Measurements from ENCODE around the gene SLC45A3. TPM values are rescaled to one million over a fixed set of nuclear protein-coding genes. Genes with fewer than 3 reads are reported as not detected.

The SLC45A3 gene
- total and polyA plus RNA-seq, 2 of the 8 experiments (the other 6 are each of a cell fraction or from before 2014, with no cell fraction given) = 13.0 to 14.3 TPM

DNA sequence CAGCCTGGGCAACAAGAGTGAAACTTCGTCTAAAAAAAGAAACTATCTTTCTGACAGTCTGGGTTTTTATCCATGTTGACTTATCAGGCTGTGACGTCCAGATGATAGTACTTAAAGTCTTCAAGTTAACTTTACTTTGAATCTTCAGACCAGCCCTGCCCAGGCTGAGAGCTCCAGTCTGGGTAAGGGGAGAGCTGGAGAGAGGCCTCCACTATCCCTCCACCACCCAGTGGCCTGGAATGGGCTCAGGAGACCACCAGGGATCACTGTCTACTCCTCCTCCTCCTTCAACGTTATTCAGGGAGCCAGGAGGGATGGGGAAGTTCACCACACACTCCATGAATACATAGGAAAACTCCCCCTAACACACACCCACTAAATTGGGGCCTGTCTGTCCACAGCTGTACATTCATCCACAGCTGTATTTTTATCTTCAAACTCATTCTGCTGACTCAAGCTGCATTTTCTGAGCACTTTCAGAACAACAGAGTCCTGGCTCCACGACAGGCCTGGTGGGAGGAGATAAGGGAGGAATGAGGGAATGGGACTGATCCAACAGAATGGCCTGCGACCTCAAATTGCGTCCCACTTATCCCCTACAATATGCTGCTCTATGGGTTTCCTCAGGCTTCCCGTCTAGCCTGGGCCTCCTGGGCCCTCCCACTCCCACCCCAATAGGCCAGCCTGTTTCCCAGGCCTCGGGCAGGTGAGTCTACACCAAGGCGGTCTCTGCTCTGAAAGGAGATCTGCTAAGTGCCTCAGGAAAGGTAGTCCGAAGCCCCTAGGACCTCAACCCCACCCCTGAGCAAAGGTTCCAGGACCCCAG is 1.8 kb downstream of the SLC45A3 start:
- peaks cover 5 to 30% (median 15%) of the 10 kb centered on the region in 4 experiments for H3K4me1 ChIP-seq (replicated peaks in 1 of 4; ENCODE audit: control insufficient read depth in 3 of 4, insufficient read depth in 4 of 4, low read length in 3 of 4)
- H3K4ac ChIP-seq (replicated peaks; ENCODE audit: insufficient read length, low read depth, low read length) = no peak overlapping the region
- no peak overlapping the region for H2AFZ ChIP-seq (ENCODE audit: low read length)
- no peak overlapping the region for H2BK20ac ChIP-seq (ENCODE audit: low read length)
- 70% methylated on average over 10 of the region's 10 CpGs; no CpG with 5 or more reads in 1 of the 2 experiments for WGBS, 2 experiments (ENCODE audit: extremely low coverage in 1 of 2, insufficient coverage in 1 of 2, insufficient read length in 1 of 2, insufficient replicate concordance in 2 of 2, low coverage in 1 of 2, low lambda C conversion rate in 2 of 2, missing lambda C conversion rate in 1 of 2)
- H3K27me3 ChIP-seq (replicated peaks in 1 of 4; ENCODE audit: control insufficient read depth in 3 of 4, extremely low read depth in 1 of 4, insufficient read depth in 3 of 4, low read length in 3 of 4) = peaks cover 0 to 11% (median 2%) of the 10 kb centered on the region in 4 experiments; a peak in 2 of 7 replicates
- FAIRE-seq (no peak), DNase-seq (ENCODE audit: low read depth in 1 of 2, low spot score in 2 of 2) (no peak)
- H3K14ac ChIP-seq (ENCODE audit: insufficient read length) = no peak overlapping the region
- no peak overlapping the region for H4K8ac ChIP-seq (ENCODE audit: extremely low read depth, insufficient read depth, low read length)
- no peaks in the 10 kb centered on the region for H3K9me3 ChIP-seq (ENCODE audit: insufficient read depth in 2 of 2, low read depth in 1 of 2, low read length in 1 of 2)
- 0 out of 2 replicates have a peak overlapping the region, but pooled peaks have one; percentile 31 for H2BK15ac ChIP-seq (ENCODE audit: low read length)
- H4K91ac ChIP-seq (replicated peaks; ENCODE audit: insufficient read length, low read length) = peak overlapping the region; percentile 13
- peak overlapping the region; percentile 90; the same call in 1 of the 2 replicates for H2BK12ac ChIP-seq (ENCODE audit: low read depth, low read length)
- H2AK5ac ChIP-seq (ENCODE audit: low read depth, low read length) = peak overlapping the region; percentile 65; the same call in 1 of the 2 replicates
- CTCF ChIA-PET (ENCODE audit: partially characterized antibody) = interaction anchor here (0.8 to 17.5 kb wide), 11 partner anchors 10 to 91 kb away, joined by 3 to 378 read pairs (median 6); partner anchors contain the start of gene ELK4
- H3K9ac ChIP-seq (replicated peaks in 1 of 4; ENCODE audit: extremely low read depth in 1 of 4, low read depth in 3 of 4, low read length in 3 of 4) = no peak overlapping the region
- no peak overlapping the region for H2BK120ac ChIP-seq (replicated peaks; ENCODE audit: low read depth, low read length)
- peaks cover 0 to 7% of the 10 kb centered on the region in 2 experiments for H4K20me1 ChIP-seq (replicated peaks in 1 of 2; ENCODE audit: control insufficient read depth in 1 of 2, insufficient read depth in 2 of 2, low read length in 2 of 2)
- peak overlapping the region; percentile 35; the same call in 1 of the 2 replicates for H2BK5ac ChIP-seq (ENCODE audit: low read depth, low read length)
- POLR2A ChIA-PET (ENCODE audit: partially characterized antibody) = interaction anchor here (0.6 to 5.4 kb wide), 12 partner anchors 9 to 86 kb away, joined by 3 to 49 read pairs (median 6); partner anchors contain the start of gene ELK4
- peak overlapping the region in 3 of 4 experiments; percentile 4 to 93 (median 67); a peak in 3 of 8 replicates for H3K4me3 ChIP-seq (ENCODE audit: extremely low read depth in 1 of 4, insufficient read depth in 2 of 4, low read depth in 3 of 4, low read length in 4 of 4)
- H3K23me2 ChIP-seq (ENCODE audit: low read depth, low read length) = peaks cover 11% of the 10 kb centered on the region
- no peak overlapping the region for H3K23ac ChIP-seq (ENCODE audit: insufficient read length)
- peaks cover 0 to 41% of the 10 kb centered on the region in 2 experiments; a peak in 3 of 4 replicates for H3K79me2 ChIP-seq (ENCODE audit: control insufficient read depth in 1 of 2, insufficient read depth in 2 of 2, low read length in 2 of 2)
- 0 out of 2 replicates have a peak overlapping the region, but pooled peaks have one; percentile 19 for H3K18ac ChIP-seq (ENCODE audit: extremely low read depth, low read length)
- H3K36me3 ChIP-seq (ENCODE audit: control insufficient read depth in 2 of 4, insufficient read depth in 4 of 4, low read length in 3 of 4) = no peaks in the 10 kb centered on the region
- peaks cover 15% of the 10 kb centered on the region for H3K79me1 ChIP-seq (ENCODE audit: low read depth, low read length)
- H4K5ac ChIP-seq (ENCODE audit: insufficient read length, low read depth, low read length) = no peak overlapping the region
- H3K56ac ChIP-seq (replicated peaks; ENCODE audit: insufficient read length, low read depth, low read length) = no peak overlapping the region
- peak overlapping the region; percentile 79 to 83 for H3K4me2 ChIP-seq (ENCODE audit: insufficient read depth in 1 of 2, low read depth in 2 of 2, low read length in 2 of 2)
- no peak overlapping the region for H3K27ac ChIP-seq (ENCODE audit: low read depth, low read length)
- TF ChIP-seq SP1 (IDR thresholded peaks at IDR 0.05; ENCODE audit: low read depth, low read length) (no peak), FOSL1 (IDR thresholded peaks at IDR 0.05; ENCODE audit: insufficient read depth, low read depth, low read length) (no peak), SAP30 (IDR thresholded peaks at IDR 0.05; ENCODE audit: insufficient read depth, insufficient replicate concordance, low read length) (no peak), BRCA1 (IDR thresholded peaks at IDR 0.05; ENCODE audit: low read depth, low read length) (no peak), RNF2 (IDR thresholded peaks at IDR 0.05; ENCODE audit: borderline replicate concordance, low read depth, low read length, missing control alignments, poor library complexity, severe bottlenecking) (no peak), RXRA (IDR thresholded peaks at IDR 0.05; ENCODE audit: insufficient read depth, low read depth, low read length) (no peak), GTF2F1 (IDR thresholded peaks at IDR 0.05; ENCODE audit: borderline replicate concordance, low read depth, low read length) (no peak), YY1 (IDR thresholded peaks at IDR 0.05; ENCODE audit: low read depth, low read length) (no peak)
- TF ChIP-seq, protein P1, sequence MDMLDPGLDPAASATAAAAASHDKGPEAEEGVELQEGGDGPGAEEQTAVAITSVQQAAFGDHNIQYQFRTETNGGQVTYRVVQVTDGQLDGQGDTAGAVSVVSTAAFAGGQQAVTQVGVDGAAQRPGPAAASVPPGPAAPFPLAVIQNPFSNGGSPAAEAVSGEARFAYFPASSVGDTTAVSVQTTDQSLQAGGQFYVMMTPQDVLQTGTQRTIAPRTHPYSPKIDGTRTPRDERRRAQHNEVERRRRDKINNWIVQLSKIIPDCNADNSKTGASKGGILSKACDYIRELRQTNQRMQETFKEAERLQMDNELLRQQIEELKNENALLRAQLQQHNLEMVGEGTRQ (IDR thresholded peaks at IDR 0.05; ENCODE audit: low read length) = no peak

Measured in H1 (cell line).